Left forelimb (tissue), 1 donor: ENCODE results near the gene GNAL.
"Not testable (repeated sequence)": the region's sequence is repeated elsewhere in the genome, so short reads cannot be mapped to it uniquely, and the experiment has no call there.

Experiments used
- DNase-seq: peaks from one replicate; pipeline ENCODE4 v3.0.0-alpha.2; 2018; ENCODE audit warnings: low spot score

GNAL gene

DNA sequence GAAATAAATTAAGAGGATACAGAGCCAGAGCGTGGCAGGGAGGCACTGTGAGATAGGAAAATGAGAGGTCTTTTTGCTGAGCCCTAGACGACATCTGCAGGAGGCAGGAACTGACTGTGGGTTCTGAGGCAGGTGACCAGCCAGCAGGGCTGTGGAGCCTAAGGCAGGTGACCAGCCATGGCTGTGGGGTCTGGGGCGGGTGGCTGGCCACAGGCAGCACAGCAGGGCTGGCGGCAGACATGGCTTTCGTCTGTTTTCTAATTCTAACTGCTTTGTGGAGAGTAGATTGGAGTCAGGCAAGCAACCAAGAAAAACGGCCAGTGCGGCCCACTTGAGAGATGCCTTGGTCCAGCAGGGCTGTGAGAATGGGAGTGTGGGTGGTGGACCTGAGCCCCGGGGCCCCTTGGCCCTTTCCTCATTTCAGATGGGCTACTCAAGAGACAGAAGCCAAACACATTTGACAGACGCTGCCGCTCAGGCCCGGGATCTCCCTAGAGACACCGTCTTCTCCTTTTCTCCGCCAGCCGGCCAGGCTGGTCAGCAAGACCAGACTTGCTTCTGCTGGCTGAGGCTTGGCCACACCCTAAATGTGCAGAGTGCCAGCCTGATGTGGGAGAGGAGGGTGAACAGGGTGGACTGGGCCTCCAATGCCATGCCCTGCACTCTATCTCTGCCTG lies 19.7 kb upstream of the GNAL start:
- no peak for DNase-seq

DNA sequence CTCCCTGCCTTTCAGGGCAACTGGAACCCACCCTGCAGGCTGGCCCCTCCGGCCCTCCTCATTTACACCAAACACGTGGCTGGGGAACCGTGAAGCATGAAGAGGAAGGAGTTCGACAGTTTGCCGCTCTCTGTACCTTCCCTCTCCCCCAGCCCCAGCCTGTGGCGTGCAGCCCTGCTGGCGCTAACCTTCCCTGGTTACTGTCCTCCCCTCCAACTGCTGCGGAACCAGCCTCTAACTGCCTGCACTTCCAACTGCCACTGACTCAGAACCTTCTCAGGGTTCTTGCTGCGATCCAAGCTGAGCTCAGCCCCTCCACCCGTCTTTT lies 19.2 kb upstream of the GNAL start:
- no peak for DNase-seq

DNA sequence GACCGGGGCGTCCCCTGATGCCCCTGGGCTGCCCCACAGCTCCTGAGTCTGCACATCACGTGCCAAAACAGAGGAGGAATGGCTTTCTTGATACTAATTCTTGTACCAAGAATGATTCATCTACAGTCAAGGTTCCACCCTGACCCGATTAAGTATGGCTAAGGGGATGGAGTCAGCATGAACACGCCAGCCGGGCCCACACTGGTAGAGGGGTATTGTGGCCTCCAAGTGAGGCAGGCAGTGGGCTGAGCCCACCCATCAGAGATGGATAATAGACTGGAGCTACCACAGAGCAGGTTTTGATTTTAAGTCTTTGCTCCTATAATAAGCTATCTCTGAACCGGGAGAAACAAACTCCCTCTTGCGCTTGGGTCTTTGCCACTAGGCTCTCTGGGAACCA lies 17.9 kb upstream of the GNAL start:
- no peak for DNase-seq

DNA sequence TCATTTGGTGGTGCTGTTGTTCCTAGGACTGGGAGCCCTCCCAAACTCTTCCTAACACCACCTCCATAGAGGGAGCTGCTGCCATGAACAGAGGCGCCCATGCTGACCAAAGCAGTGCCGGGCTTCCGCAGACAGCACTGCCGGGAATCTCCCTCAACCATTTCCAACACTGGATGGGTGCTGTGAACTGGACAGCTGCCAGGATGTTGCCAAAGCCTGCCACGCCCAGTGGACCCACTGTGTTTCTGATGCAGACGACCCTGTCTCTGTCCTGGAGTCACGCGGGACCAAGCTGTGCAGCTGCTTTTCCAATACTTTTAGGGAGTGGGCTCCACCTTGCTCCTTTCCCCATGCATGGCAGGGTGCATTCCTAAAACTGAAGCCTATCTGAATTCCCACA lies 16.9 kb upstream of the GNAL start:
- no peak for DNase-seq

DNA sequence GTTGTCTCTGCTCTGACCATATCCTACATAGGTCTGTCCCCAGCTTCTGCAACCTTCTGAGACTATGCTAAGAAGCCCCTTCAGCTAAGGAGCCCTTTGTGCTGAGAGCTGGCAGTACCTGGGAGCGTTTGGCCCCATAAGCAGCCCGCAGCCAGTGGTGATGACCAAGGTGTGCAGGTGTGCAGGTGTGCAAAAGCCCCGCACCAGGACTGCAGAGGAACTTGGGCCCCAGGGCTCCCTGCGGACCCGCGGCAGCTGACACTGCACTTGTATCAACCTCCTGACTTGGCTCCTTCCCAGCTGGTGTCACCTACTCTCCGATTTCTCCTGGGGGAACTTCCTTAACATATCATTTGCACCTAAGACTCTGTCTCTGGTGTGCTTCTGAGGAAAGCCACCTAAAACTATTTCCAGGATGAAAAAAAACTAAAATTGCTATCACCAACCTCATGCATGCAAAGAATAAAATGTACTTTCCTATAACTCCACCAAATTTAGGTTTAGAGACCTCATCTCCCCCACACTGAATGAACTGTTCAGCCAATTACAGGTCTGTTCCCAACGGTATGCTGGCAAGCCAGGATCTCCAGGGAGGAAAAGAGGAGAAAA lies 16.1 kb upstream of the GNAL start:
- no peak for DNase-seq

DNA sequence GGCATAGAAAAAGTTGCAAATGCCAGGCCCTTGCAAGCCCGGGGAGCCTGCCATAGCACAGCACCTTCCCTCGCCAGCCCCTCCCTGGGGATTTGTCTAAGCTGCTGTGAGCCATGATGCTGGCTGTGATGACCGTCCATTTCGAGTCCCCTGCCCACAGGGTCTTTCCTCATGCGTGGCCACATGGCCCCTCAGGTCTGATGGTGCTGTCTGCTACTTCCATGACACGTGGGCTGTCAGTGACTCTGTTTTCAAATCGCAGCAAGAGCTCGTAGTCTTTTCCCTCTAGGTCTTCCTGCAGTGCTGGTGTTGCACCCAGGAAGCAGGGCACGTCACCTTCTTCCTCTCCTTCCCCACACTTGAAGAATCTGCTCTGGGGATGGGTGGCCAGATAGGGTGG lies 15.5 kb upstream of the GNAL start:
- DNase-seq, result no peak

DNA sequence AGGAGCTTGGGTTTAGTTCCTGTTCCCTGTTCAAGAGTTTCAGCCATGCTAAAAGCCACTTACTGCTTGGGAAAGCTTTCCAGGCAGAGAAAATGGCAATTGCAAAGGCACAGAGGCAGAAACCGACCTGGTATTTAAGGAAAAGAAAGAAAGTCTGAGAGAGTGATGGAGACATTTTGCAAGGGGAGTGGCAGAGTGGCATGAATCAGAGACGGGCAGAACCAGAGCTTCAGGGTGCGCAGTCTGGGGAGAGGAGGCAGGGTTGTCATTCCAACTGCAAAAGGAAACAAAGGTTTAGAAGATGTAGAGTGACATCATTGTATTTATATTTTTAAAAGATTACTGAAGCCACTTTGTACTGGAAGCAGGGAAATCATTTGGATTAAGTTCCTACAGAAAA lies 14.9 kb upstream of the GNAL start:
- no peak for DNase-seq

DNA sequence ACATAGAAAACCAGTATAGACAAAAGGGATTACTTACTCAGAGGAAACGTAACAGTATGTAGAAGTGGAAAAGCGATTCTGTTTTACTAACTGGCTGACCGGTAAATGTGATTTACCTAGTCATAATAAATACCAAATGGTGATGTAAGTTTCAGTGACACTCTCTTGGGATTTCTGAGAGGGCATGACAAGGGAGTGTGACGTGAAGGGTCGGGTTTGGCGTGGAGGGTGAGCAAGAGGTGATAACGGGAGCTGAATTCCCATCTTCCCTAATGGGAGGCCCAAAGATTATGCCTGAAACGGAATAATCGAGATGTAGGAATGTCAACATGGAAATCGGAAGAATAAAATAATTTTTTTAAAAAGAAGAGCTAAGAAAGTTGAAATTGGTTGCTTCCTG lies 12.7 kb upstream of the GNAL start:
- no peak for DNase-seq

DNA sequence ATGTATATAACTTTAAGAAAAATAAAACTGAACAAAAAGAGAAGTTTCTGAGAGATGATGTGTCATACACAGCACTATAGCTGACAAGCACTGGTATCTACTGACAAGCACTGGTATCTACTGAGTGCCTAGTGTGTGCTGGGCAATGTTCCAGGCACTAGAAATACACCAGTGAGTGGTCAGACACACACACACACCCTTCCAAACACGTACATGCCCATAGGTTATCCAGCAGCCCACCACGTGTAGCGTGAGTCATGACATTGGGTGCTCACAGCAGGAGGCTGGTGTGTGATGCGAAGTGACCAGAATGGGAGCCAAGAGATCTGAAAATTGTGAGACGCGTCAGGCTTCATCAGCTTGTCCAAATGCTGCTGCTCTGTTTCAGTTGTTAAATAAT lies 12.2 kb upstream of the GNAL start:
- no peak for DNase-seq

DNA sequence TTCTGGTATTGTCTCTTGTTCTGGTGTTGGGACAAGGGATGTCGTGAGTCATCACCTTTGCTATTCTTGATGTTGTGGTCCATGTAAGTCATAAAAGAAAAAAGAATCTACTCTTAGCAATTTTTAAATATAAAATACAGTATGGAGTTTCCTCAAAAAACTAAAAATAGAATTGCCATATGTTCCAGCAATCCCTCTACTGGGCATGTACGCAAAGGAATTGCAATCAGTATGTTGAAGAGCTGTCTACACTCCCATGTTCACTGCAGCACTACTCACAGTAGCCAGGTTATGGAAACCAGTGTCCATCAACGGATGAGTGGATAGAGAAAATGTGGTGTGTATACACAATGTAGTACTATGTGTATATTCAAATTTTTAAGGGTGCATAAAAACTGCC lies 10.9 kb upstream of the GNAL start:
- DNase-seq, result no peak

DNA sequence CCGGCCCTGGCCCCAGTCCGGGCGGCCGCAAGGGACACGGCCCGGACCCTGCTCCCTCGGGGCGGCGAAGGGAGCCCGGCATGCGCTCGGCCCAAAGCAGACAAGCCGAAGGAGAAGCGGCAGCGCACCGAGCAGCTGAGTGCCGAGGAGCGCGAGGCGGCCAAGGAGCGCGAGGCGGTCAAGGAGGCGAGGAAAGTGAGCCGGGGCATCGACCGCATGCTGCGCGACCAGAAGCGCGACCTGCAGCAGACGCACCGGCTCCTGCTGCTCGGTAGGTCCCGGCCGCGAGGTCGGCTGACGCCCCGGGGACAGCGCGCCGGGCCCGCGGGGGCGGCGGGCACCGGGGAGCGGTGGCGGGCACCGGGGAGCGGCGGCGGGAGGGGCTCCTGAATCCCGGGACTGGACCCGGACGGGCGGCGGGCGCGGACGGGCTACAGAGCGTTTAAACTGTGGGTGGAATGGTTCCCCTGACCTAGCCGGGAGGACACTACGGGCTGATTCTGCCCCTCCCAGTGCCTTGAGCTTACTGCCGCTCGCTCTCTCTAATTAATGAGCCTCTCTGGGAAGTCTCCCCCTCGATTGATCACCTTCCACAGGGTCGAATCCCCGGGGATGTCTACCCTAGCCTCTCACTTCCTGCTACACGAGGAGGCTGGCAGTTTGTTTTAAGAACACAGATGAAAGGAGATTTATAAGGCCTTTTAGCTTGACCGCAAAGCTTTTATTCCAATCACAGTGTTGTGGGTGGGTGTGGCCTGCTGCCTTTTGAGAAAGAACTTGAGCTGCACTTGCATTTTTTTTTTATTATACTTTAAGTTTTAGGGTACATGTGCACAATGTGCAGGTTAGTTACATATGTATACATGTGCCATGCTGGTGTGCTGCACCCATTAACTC lies 853 bp downstream of the GNAL start:
- DNase-seq, result no peak

DNA sequence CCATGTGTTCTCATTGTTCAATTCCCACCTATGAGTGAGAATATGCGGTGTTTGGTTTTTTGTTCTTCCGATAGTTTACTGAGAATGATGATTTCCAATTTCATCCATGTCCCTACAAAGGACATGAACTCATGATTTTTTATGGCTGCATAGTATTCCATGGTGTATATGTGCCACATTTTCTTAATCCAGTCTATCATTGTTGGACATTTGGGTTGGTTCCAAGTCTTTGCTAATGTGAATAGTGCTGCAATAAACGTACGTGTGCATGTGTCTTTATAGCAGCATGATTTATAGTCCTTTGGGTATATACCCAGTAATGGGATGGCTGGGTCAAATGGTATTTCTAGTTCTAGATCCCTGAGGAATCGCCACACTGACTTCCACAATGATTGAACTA lies 1.6 kb downstream of the GNAL start:
- DNase-seq, result not testable (repeated sequence)

DNA sequence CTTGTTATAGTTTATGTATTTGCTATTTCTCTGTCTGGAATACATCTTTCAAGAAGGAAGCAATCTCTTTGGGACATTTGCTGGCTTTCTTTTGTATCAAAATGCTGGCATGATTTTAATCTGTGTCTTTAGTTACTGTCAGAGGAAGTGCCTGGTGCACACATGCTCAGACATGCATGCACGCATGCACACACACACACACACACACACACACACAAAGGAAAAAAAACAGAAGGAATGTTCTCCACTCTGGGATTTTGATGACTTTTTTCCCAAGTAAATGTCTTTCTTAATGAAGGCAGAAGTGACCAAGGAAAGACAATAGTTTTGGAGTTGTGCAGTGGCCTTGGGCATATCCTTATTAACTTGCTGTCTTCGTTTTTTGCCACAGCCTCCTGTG lies 6.7 kb downstream of the GNAL start:
- DNase-seq, result no peak

DNA sequence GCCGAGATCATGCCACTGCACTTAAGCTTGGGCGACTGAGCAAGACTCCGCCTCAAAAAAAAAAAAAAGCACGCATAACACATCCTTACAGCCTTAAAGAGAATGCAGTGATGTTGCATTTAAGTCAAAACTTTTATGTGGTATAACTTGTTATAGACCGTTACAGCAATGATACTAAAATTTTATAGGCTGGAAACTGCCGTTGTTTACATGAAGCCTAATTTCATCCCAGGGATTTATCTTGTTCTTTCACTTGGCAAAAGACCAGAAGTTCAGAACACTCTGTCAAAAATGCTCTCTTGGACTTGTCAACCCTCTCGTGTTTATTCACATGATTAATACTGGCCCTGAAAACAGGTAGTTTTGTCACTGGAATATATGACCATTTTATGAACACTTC lies 7.4 kb downstream of the GNAL start:
- DNase-seq, result no peak

DNA sequence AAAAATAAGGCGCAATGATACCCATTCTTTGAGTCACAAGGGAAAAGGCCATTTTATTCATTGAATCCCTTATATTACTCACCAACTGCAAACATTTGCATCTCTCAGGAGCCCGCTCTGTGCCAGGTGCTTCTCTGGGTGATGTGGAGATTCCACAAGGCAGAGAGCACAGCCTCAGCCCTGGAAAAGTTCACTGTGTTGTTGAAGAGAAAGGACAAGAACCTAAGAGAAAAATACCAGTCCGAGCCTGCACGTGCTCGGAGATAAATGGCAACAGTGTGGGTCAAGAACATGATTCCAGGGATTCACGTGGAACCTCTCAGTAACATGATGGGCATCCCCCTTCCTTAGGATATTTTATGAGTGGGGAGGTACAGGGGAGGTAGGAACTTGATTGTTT lies 11.8 kb downstream of the GNAL start:
- no peak for DNase-seq

DNA sequence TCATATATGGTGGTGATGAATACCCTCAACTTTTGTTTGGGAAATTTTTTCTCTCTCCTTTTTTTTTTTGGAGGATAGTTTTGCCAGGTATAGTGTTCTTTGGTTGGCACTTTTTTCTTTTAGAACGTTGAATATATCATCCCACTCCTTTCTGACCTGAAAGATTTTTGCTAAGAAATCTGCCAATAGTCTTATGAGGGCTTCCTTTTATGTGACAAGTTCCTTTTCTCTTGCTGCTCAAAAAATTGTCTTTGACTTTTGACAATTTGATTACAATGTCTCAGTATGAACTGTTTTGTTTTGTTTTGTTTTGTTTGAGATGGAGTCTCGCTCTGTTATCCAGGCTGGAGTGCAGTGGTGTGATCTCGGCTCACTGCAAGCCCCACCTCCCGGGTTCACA lies 21.5 kb downstream of the GNAL start:
- no peak for DNase-seq

DNA sequence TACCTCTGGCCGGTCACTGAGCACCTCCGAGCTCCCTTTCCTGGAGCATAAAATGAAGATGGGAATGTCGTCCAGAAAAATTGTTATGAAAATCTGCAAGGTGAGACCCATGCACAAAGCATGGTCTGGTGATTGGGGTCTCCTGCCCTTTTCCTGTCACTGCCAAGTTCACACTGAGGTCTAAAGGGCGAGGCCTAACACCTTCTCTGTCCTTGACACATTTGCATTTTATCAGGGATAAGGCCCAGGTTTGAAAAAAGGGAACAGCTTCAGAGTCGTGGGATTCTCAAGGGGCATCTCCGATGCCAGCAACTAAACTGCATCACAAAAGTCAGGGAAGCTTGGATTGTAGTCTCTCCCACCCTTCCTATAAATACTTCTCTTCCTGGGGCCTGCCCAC lies 24.7 kb downstream of the GNAL start:
- DNase-seq, result no peak

DNA sequence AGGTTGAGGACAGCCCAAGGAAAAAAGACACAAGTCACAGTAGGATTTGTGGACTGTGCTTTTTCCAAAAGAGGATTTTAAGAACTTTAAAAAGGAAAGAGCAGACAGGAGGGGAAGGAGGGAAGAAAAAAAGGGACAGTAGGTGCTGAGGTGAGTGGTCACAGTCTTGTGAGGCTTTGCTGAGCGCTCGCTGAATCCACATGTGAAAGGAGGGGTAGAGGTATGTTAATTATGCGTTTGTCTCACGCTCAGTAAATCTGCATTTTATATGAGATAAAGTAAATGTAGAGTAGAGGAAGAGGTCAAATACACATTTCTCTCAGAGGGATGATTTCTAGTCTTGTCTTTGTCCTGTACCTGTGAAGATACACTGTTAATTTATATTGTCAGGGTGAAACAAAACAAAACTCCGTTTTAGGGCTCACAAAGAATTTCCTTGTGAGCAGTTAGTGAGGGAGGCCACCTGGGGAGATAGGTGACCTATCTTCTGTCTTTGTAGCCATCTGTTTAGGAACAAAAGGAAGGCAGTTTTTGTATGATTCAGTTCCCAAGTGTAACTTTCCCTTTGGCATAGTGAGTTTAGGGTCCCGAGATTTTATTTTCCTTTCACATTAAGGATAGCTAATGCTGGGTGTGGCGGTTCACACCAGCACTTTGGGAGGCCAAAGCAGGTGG lies 25.3 kb downstream of the GNAL start:
- DNase-seq, result no peak

DNA sequence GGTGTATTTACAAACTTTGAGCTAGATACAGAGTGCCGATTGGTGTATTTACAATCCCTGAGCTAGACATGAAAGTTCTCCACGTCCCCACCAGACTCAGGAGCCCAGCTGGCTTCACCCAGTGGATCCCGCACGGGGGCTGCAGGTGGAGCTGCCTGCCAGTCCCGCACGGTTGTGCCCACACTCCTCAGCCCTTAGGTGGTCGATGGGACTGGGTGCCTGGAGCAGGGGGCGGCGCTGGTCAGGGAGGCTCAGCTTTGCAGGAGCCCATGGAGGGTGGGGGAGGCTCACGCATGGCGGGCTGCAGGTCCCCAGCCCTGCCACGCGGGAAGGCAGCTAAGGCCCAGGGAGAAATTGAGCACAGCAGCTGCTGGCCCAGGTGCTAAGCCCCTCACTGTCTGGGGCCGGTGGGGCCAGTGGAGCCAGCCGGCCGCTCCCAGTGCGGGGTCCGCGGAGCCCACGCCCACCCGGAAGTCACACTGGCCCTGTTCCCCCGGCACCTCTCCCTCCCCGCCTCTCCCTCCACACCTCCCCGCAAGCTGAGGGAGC lies 27.8 kb downstream of the GNAL start:
- not testable (repeated sequence) for DNase-seq

DNA sequence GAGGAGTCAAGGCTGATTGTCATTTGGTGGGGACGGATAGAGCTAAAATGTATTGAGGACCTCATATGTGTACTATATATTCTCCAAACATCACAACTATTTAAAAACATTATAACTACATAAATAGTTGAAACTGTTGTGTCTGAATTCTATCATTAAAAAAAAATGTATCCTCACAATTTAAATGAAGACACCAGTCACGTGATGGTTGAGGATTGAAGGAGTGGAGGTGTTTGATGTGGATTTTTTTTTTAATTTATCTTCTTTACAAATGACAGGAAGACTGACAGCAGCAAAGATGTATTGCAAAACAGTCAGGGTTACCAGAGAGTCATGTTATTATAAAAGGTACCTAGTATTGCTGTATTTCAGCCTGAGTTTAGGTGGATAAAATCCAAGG lies 30.0 kb downstream of the GNAL start:
- no peak for DNase-seq

DNA sequence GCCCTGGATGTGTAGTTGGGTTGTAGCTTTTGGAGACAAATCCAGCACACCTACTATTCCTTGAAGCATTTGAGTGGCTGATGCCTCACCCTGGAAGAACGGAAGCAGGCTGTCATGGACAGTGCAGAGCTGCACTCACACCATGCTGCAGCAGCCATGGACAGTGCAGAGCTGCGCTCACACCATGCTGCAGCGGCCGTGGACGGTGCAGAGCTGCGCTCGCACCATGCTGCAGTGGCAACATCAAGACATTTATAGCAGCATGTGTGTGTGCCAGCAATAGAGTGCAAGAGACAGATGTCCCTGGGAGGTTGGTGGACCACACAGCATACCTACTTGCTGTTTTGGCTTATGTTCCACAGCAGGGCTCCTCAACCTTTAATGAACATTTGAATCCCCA lies 30.6 kb downstream of the GNAL start:
- no peak for DNase-seq

DNA sequence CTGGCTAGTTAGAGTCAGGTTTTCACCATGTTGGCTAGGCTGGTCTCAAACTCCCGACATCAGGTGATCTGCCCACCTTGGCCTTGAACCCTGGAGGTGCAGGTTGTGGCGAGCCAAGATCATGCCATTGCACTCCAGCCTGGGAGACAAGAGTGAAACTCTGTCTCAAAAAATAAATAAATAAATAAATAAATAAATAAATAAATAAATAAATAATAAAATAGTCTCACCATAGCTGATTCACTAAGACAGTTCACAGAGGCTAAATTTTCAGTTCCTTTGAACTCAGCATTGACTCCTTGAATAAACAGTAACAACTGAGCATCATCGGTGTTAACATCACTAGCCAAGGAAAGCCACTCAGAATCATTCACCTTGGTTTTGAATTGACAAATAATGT lies 32.7 kb downstream of the GNAL start:
- no peak for DNase-seq

DNA sequence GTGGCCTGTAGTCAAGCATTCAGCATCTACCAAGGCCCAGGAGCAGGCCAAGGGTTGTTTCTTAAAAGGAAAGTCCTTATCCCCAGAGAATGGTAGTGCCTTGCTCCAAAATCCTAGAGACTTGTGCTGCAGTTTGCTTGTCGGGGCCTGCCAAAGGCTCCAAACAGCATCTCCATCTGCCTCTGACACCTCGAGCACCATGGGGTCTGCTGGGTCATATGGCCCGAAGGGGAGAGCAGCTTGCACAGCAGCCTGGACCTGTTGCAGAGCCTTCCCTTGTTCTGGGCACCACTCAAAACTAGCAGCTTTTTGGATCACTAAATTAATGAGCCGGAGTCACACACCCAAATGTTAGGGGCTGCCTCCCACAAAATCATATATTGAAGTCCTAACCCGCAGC lies 35.7 kb downstream of the GNAL start:
- DNase-seq, result no peak
